K562 (cell line): ENCODE results near the gene TRPM8. TPM values are rescaled to one million over a fixed set of nuclear protein-coding genes. Genes with fewer than 3 reads are reported as not detected.

ENCODE experiments used
- ATAC-seq: fragments of 200-7000 bp; cut with Tn5 transposase; 3 replicates; pipeline ENCODE4 v1.9.1; 2020; ENCODE audit warnings: moderate library complexity
- BruUV-seq: library from RNA; stranded (reverse); fragments of 400-500 nt; replicated peaks from 2 replicates; lab custom pipeline; 2021; lab: Mats Ljungman, UMichigan
- CTCF ChIA-PET: fragments of 300-600 bp; formaldehyde crosslinking; extraction: SDS; loops from one replicate; lab custom pipeline; 2021; ENCODE audit warnings: low intra/inter-chr PET ratio; lab: Yijun Ruan, JAX
- POLR2A ChIA-PET: fragments of 300-600, 350-650 bp; sonication (Branson Sonifier 250); formaldehyde crosslinking; extraction: SDS; loops from one replicate; lab custom pipeline; 2021; ENCODE audit warnings: antibody characterized with exemption, inconsistent platforms; lab: Yijun Ruan, JAX
- DNase-seq, 4 experiments: peaks; one replicate each; pipeline versions ENCODE4 v3.0.0 to v3.0.0-alpha.2; 2011 to 2018; ENCODE audit warnings: low spot score in 3 of 4, mixed read lengths in 3 of 4; ENCODE audit errors: extremely low read depth in 1 of 4
- FAIRE-seq: peaks from 2 replicates; lab custom pipeline; 2011; peaks lifted over from hg19 to GRCh38; lab: Jason Lieb, UNC
- H2AFZ ChIP-seq: 2 replicates; pipeline ENCODE4 v1.6.0; 2011; ENCODE audit warnings: low read depth, low read length, control low read depth, inconsistent platforms
- H3K27ac ChIP-seq: fragments of 200-600 bp; 3 replicates; pipeline ENCODE4 v1.8.0; 2011; ENCODE audit warnings: low read depth, mild to moderate bottlenecking, control low read depth, inconsistent platforms, low read length, moderate library complexity, mixed read lengths; ENCODE audit errors: extremely low read depth
- H3K27me3 ChIP-seq, 2 experiments: fragments of 300-600 bp in 1 of 2; 2 replicates in 1 of 2; 3 replicates in 1 of 2; pipeline versions ENCODE4 v1.6.0 to v1.8.0; 2011; ENCODE audit warnings: inconsistent platforms in 2 of 2, low read length in 2 of 2, mild to moderate bottlenecking in 1 of 2, mixed read lengths in 1 of 2, moderate library complexity in 1 of 2; ENCODE audit not compliant: control insufficient read depth in 2 of 2, insufficient read depth in 2 of 2
- H3K36me3 ChIP-seq: fragments of 300-600 bp; 3 replicates; pipeline ENCODE4 v1.8.0; 2011; ENCODE audit warnings: mild to moderate bottlenecking, low read length, inconsistent platforms; ENCODE audit not compliant: control insufficient read depth, insufficient read depth
- H3K4me1 ChIP-seq, 2 experiments: fragments of 200-600 bp in 1 of 2; replicated peaks in 1 of 2; 2 replicates in 1 of 2; 3 replicates in 1 of 2; pipeline versions ENCODE4 v1.5.1 to v1.8.0; 2011; ENCODE audit warnings: inconsistent platforms in 2 of 2, low read length in 2 of 2, mild to moderate bottlenecking in 1 of 2, mixed read lengths in 1 of 2, moderate library complexity in 1 of 2; ENCODE audit not compliant: control insufficient read depth in 2 of 2, insufficient read depth in 2 of 2
- H3K4me2 ChIP-seq: 2 replicates; pipeline ENCODE4 v1.6.1; 2011; ENCODE audit warnings: low read length, control low read depth, inconsistent platforms, mixed read lengths; ENCODE audit not compliant: insufficient read depth
- H3K4me3 ChIP-seq: fragments of 200-600 bp; sonication (generic), shearing (Covaris generic); 2 replicates; pipeline ENCODE4 v1.5.1; 2016; ENCODE audit warnings: control low read depth, inconsistent platforms
- H3K79me2 ChIP-seq: fragments of 200-600 bp; 3 replicates; pipeline ENCODE4 v1.8.0; 2011; ENCODE audit warnings: low read length, inconsistent platforms; ENCODE audit not compliant: control insufficient read depth, insufficient read depth
- H3K9ac ChIP-seq, 2 experiments: 2 replicates each; pipeline versions ENCODE4 v1.6.0 to v1.6.1; 2011; ENCODE audit warnings: low read depth in 2 of 2, low read length in 2 of 2, control low read depth in 1 of 2, inconsistent platforms in 1 of 2, mild to moderate bottlenecking in 1 of 2, mixed read lengths in 1 of 2; ENCODE audit not compliant: insufficient read depth in 1 of 2
- H3K9me1 ChIP-seq: one replicate; pipeline ENCODE4 v1.6.0; 2011; ENCODE audit warnings: inconsistent platforms, mild to moderate bottlenecking, low read length, moderate library complexity; ENCODE audit not compliant: control insufficient read depth, insufficient read depth
- H3K9me3 ChIP-seq: replicated peaks from 2 replicates; pipeline ENCODE4 v1.5.1; 2011; ENCODE audit warnings: low read depth, low read length, inconsistent platforms; ENCODE audit not compliant: control insufficient read depth, insufficient read depth
- H4K20me1 ChIP-seq: replicated peaks from 2 replicates; pipeline ENCODE4 v1.6.1; 2011; ENCODE audit warnings: low read length, inconsistent platforms, mixed read lengths; ENCODE audit not compliant: control insufficient read depth, insufficient read depth
- IRF2 ChIP-seq: sonication (generic); formaldehyde crosslinking; IDR thresholded peaks from 2 replicates; pipeline ENCODE4 v1.8.1; 2022; ENCODE audit warnings: mild to moderate bottlenecking, missing genetic modification reagents
- NRF1 ChIP-seq, 2 experiments: fragments of 450-650 bp; IDR thresholded peaks in 1 of 2; conservative IDR thresholded peaks in 1 of 2; 2 replicates each; pipeline ENCODE4 v1.6.1; 2014; ENCODE audit warnings: mild to moderate bottlenecking in 2 of 2
- SRF ChIP-seq, 2 experiments: fragments of 250-450, 450-650 bp in 1 of 2; sonication (Bioruptor Pico) in 1 of 2; sonication (generic) in 1 of 2; formaldehyde crosslinking; IDR thresholded peaks; 2 replicates each; pipeline versions ENCODE4 v1.5.0 to v1.5.1; 2020 to 2022; ENCODE audit warnings: mild to moderate bottlenecking in 1 of 2, missing genetic modification reagents in 1 of 2
- WGBS: fragments of 100-300 bp; shearing (Covaris generic); methylation state at CpG from one replicate; pipeline ENCODE4 v1.1.6; 2016; ENCODE audit warnings: low coverage, mixed read lengths; ENCODE audit not compliant: insufficient coverage; ENCODE audit errors: missing lambda C conversion rate; 5-methylcytosine and 5-hydroxymethylcytosine counted together
- in situ Hi-C: fragments of 300-500 bp; cut with MboI; formaldehyde crosslinking; loops from 4 replicates; pipeline ENCODE4 v1.15.0; 2018; ENCODE audit warnings: inconsistent platforms, mixed read lengths
- intact Hi-C: fragments of 100-400 bp; cut with micrococcal nuclease; formaldehyde crosslinking; loops from 2 replicates; pipeline ENCODE4 v1.14.2; 2022
- polyA plus RNA-seq, 8 experiments: library from polyadenylated mRNA; depleted of rRNA in 4 of 8; stranded (reverse) in 5 of 8; unstranded in 3 of 8; fragments of >200 nt; fragmentation: Nextera tagmentation in 2 of 8; fragmentation: Illumina TruSeq in 1 of 8; extraction: Ambion mirVana in 2 of 8; extraction: Trizol in 1 of 8; gene quantifications; 2 replicates each; pipeline versions ENCODE4 v1.2.1 to v1.2.3, GENCODE V29; 2011 to 2014; ENCODE audit warnings: inconsistent platforms in 1 of 8, missing spikeins in 1 of 8
- total RNA-seq, 7 experiments: library from RNA; depleted of rRNA in 6 of 7; stranded (reverse); fragments of >200 nt in 6 of 7; fragmentation: Illumina TruSeq in 2 of 7; extraction: Trizol in 2 of 7; gene quantifications; 2 replicates each; pipeline versions ENCODE4 v1.2.1 to v1.2.3, GENCODE V29; 2011 to 2021; ENCODE audit warnings: low replicate concordance in 1 of 7

Gene TRPM8
- total and polyA plus RNA-seq, 9 of the 15 experiments (the other 6 are each of a cell fraction or from before 2014, with no cell fraction given) = not detected

DNA sequence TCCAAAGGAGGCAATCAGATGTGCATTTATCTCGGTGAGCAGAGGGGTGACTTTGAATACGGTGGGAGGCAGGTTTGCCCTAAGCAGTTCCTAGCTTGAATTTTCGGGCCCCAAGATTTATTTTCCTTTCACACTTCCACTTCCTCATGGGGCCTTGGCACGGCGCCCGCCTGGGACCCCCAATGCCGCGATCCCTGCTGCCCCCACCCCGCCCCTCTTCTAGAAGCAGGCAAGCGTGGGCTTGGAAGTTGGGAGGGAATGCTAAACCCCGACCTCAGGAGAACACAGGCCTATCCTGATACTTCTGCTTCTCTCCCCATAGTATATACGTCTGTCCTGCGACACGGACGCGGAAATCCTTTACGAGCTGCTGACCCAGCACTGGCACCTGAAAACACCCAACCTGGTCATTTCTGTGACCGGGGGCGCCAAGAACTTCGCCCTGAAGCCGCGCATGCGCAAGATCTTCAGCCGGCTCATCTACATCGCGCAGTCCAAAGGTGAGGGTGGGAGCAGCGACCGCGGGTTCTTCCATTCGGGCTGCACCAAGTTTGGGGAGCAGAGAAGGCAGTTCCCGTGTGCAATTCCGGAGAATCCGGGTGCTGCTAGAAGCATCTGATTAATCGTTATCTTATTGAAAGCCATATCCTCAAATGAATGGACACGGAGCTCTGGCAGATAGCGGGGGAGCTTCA is 21.6 kb downstream of the TRPM8 start:
- H3K9ac ChIP-seq = no peak overlapping the region
- H3K4me1 ChIP-seq = no peaks in the 10 kb centered on the region; a peak in 1 of 5 replicates
- H3K79me2 ChIP-seq = no peaks in the 10 kb centered on the region
- no peak overlapping the region for H2AFZ ChIP-seq
- 17% methylated on average over 25 of the region's 36 CpGs for WGBS
- ATAC-seq = no peak
- H3K27me3 ChIP-seq = peaks cover 2 to 12% of the 10 kb centered on the region in 2 experiments; a peak in 2 of 5 replicates
- H3K9me3 ChIP-seq = no peaks in the 10 kb centered on the region
- no peak overlapping the region for H3K4me2 ChIP-seq
- DNase-seq = no peak
- no peak for FAIRE-seq
- H3K36me3 ChIP-seq = no peaks in the 10 kb centered on the region
- POLR2A ChIA-PET = no interaction called here
- H3K4me3 ChIP-seq = no peak overlapping the region
- intact Hi-C loops (no loop called here), in situ Hi-C loops (no loop called here)
- no peaks in the 10 kb centered on the region for H4K20me1 ChIP-seq
- CTCF ChIA-PET = no interaction called here
- no peaks in the 10 kb centered on the region for H3K9me1 ChIP-seq
- BruUV-seq = no TSS peak
- TF ChIP-seq SRF (CRISPR knock-in tag; IDR thresholded peaks at IDR 0.05) = no peak
- no peak for TF ChIP-seq IRF2 (CRISPR knock-in tag)
- TF ChIP-seq NRF1 (conservative IDR thresholded peaks at IDR 0.05 in 1 of 2, IDR thresholded peaks at IDR 0.05 in 1 of 2) = peak; percentile 74 to 79
- H3K27ac ChIP-seq = no peak overlapping the region
